ENCODE results near the gene HAUS6.

GRCh38 chr9:19018201-19018600 lies 84.5 kb downstream of the HAUS6 start:
- TF ChIP-seq GZF1 (CRISPR knock-in tag; IDR thresholded peaks at IDR 0.05) (no peak), ZFP36 (IDR thresholded peaks at IDR 0.05; ENCODE audit: borderline replicate concordance, low read depth, low read length, partially characterized antibody) (no peak), CTCF (CRISPR knock-in tag; IDR thresholded peaks at IDR 0.05) (no peak), NFYB (CRISPR knock-in tag; IDR thresholded peaks at IDR 0.05) (no peak), RCOR2 (CRISPR knock-in tag; IDR thresholded peaks at IDR 0.05) (no peak), ZNF326 (CRISPR knock-in tag; IDR thresholded peaks at IDR 0.05; ENCODE audit: borderline replicate concordance) (no peak)

Measured in HepG2 (cell line).